ENCODE results near the gene SPATA6.

Gene SPATA6

DNA sequence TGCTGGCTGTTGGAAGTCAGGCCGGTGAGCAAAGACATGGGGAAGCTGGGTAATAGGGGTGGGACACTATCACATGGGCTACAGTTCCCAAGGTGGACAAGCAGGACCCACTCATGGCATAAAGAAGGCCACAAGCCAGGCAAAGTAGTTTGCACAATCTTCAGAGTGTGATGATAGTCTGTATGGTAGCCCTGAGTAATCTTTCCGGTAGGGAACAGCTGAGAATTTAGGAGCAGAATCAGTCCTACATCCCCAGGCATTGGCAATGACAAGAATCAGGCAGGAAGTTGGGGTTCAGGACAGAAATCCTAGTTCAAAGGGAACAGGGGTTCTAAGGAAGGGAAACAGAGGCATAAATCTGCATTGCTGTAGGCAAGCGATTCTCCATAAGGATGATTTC, 23.9 kb upstream of the SPATA6 start:
- H3K9me3 ChIP-seq (ENCODE audit: insufficient read depth, low read depth, low read length) = no peaks in the 10 kb centered on the region
- H3K4me3 ChIP-seq (ENCODE audit: low read length, poor library complexity, severe bottlenecking) = no peak overlapping the region
- H3K9ac ChIP-seq (ENCODE audit: low read depth, low read length, poor library complexity, severe bottlenecking) = no peak overlapping the region
- no peaks in the 10 kb centered on the region for H3F3A ChIP-seq (ENCODE audit: low read depth)
- H3K4me2 ChIP-seq (ENCODE audit: low read depth, low read length, poor library complexity, severe bottlenecking) = no peak overlapping the region
- no peaks in the 10 kb centered on the region for H3K79me2 ChIP-seq (ENCODE audit: insufficient read depth, low read length)
- no peak for TF ChIP-seq EZH2phosphoT487 (IDR thresholded peaks at IDR 0.05; ENCODE audit: borderline replicate concordance)
- TF ChIP-seq, protein P1, sequence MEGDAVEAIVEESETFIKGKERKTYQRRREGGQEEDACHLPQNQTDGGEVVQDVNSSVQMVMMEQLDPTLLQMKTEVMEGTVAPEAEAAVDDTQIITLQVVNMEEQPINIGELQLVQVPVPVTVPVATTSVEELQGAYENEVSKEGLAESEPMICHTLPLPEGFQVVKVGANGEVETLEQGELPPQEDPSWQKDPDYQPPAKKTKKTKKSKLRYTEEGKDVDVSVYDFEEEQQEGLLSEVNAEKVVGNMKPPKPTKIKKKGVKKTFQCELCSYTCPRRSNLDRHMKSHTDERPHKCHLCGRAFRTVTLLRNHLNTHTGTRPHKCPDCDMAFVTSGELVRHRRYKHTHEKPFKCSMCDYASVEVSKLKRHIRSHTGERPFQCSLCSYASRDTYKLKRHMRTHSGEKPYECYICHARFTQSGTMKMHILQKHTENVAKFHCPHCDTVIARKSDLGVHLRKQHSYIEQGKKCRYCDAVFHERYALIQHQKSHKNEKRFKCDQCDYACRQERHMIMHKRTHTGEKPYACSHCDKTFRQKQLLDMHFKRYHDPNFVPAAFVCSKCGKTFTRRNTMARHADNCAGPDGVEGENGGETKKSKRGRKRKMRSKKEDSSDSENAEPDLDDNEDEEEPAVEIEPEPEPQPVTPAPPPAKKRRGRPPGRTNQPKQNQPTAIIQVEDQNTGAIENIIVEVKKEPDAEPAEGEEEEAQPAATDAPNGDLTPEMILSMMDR (conservative IDR thresholded peaks at IDR 0.05; ENCODE audit: low read length) = no peak
- H2AFZ ChIP-seq (ENCODE audit: low read length) = no peak overlapping the region
- H3K9me2 ChIP-seq (replicated peaks; ENCODE audit: low read depth, low read length) = no peaks in the 10 kb centered on the region
- H3K4me1 ChIP-seq (ENCODE audit: insufficient read depth, low read length, poor library complexity, severe bottlenecking) = no peaks in the 10 kb centered on the region
- no peaks in the 10 kb centered on the region for H3K36me3 ChIP-seq (ENCODE audit: insufficient read depth, low read length)
- H3K27me3 ChIP-seq (ENCODE audit: insufficient read depth, low read length, poor library complexity, severe bottlenecking) = no peaks in the 10 kb centered on the region
- no peaks in the 10 kb centered on the region for H4K20me1 ChIP-seq (ENCODE audit: insufficient read depth, low read length, poor library complexity, severe bottlenecking)

DNA sequence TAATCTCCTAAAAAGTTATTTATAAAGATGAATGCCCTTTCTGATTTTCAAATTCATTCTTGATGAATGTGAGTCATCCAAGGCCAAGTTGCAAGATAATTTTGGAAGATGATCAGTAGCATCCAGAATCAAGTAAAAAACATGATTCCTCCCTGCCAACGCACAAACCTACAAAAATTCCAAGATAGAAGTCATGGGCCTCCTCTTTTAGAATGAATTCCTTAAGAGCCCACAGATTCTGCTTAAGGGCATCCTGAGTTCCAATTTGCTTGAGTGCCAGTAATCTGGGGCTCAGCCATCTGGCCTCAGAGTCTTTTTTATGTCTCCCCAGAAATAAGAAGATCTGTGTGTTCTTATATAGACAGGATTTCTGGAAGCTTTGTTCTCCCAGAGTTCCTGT, 23.2 kb upstream of the SPATA6 start:
- H3K79me2 ChIP-seq (ENCODE audit: insufficient read depth, low read length) = no peaks in the 10 kb centered on the region
- H3K9me3 ChIP-seq (ENCODE audit: insufficient read depth, low read depth, low read length) = no peaks in the 10 kb centered on the region
- H3F3A ChIP-seq (ENCODE audit: low read depth) = no peaks in the 10 kb centered on the region
- no peaks in the 10 kb centered on the region for H3K27me3 ChIP-seq (ENCODE audit: insufficient read depth, low read length, poor library complexity, severe bottlenecking)
- no peak overlapping the region for H3K4me2 ChIP-seq (ENCODE audit: low read depth, low read length, poor library complexity, severe bottlenecking)
- no peak for TF ChIP-seq EZH2phosphoT487 (IDR thresholded peaks at IDR 0.05; ENCODE audit: borderline replicate concordance)
- TF ChIP-seq, protein P1 (conservative IDR thresholded peaks at IDR 0.05; ENCODE audit: low read length) = no peak
- H3K9ac ChIP-seq (ENCODE audit: low read depth, low read length, poor library complexity, severe bottlenecking) = no peak overlapping the region
- no peak overlapping the region for H3K4me3 ChIP-seq (ENCODE audit: low read length, poor library complexity, severe bottlenecking)
- no peaks in the 10 kb centered on the region for H3K36me3 ChIP-seq (ENCODE audit: insufficient read depth, low read length)
- H3K9me2 ChIP-seq (replicated peaks; ENCODE audit: low read depth, low read length) = no peaks in the 10 kb centered on the region
- H2AFZ ChIP-seq (ENCODE audit: low read length) = no peak overlapping the region
- H4K20me1 ChIP-seq (ENCODE audit: insufficient read depth, low read length, poor library complexity, severe bottlenecking) = no peaks in the 10 kb centered on the region
- H3K4me1 ChIP-seq (ENCODE audit: insufficient read depth, low read length, poor library complexity, severe bottlenecking) = no peaks in the 10 kb centered on the region

DNA sequence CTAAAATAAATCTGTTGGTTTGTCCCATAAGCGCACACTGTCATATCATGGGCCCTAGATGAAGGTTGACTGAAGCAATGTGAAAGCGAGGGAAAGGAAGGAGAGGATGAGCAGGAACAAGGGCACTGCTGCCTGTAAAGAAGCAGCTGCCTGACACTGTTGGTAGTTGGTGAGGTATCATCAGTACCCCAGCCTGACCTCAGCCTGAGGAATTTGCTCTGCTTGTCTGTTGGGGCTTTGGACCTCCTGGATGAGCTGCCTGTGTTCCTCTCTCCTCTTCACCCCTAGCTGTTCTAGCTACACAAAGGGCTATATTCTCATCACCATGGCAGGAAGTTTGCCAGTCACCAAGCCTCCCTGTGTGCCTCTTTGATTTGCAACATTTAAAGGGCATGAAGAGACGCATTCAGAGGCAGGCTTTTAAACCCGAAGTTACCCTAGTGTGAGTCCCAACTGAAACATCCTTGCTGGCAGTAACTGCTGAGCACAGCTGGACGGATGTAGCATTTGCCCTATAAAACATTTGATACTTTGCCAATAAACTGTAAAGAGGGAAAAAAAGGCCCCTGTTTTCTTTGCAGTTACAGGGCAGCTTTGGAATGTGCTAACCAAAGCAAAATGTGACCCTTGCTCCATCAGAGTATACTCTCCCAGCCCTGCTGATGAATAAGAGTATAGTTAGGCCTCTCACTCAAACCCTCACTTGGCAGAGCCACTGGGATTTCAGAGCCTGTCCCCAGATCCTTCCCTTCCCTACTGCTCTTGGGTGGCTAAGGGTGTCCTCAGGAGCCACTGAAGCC, 22.2 kb upstream of the SPATA6 start:
- Histone ChIP-seq H3K9ac (ENCODE audit: low read depth, low read length, poor library complexity, severe bottlenecking) (no peak overlapping the region), H3K4me2 (ENCODE audit: low read depth, low read length, poor library complexity, severe bottlenecking) (no peak overlapping the region), H3K36me3 (ENCODE audit: insufficient read depth, low read length) (no peaks in the 10 kb centered on the region), H3K27me3 (ENCODE audit: insufficient read depth, low read length, poor library complexity, severe bottlenecking) (no peaks in the 10 kb centered on the region), H3K9me2 (replicated peaks; ENCODE audit: low read depth, low read length) (no peaks in the 10 kb centered on the region), H3K4me3 (ENCODE audit: low read length, poor library complexity, severe bottlenecking) (no peak overlapping the region), H3F3A (ENCODE audit: low read depth) (no peaks in the 10 kb centered on the region), H3K4me1 (ENCODE audit: insufficient read depth, low read length, poor library complexity, severe bottlenecking) (no peaks in the 10 kb centered on the region), H4K20me1 (ENCODE audit: insufficient read depth, low read length, poor library complexity, severe bottlenecking) (no peaks in the 10 kb centered on the region), H2AFZ (ENCODE audit: low read length) (no peak overlapping the region), H3K79me2 (ENCODE audit: insufficient read depth, low read length) (no peaks in the 10 kb centered on the region), H3K9me3 (ENCODE audit: insufficient read depth, low read depth, low read length) (no peaks in the 10 kb centered on the region)
- no peak for TF ChIP-seq EZH2phosphoT487 (IDR thresholded peaks at IDR 0.05; ENCODE audit: borderline replicate concordance)
- TF ChIP-seq, protein P1 (conservative IDR thresholded peaks at IDR 0.05; ENCODE audit: low read length) = no peak
